ENCODE measurements around the gene IFNAR1.
A peak's percentile ranks its signal among the peaks of the same experiment; 100 is the strongest.
"Not testable (repeated sequence)": the region's sequence is repeated elsewhere in the genome, so short reads cannot be mapped to it uniquely, and the experiment has no call there.

IFNAR1 gene

GRCh38 chr21:33317145-33317544 lies 7.6 kb upstream of the IFNAR1 start:
- Histone ChIP-seq H3K9me3 (replicated peaks; ENCODE audit: insufficient read depth, low read length) (no peaks in the 10 kb centered on the region), H3K4me1 (ENCODE audit: low read length) (peaks cover 17% of the 10 kb centered on the region), H3K27ac (ENCODE audit: low read length) (no peak overlapping the region), H3K9me2 (replicated peaks; ENCODE audit: insufficient read depth, low read length) (no peaks in the 10 kb centered on the region), H3K36me3 (replicated peaks; ENCODE audit: insufficient read depth, low read length) (no peaks in the 10 kb centered on the region), H2AFZ (ENCODE audit: low read length) (no peak overlapping the region), H3K9ac (ENCODE audit: low read length) (no peak overlapping the region), H3K27me3 (replicated peaks; ENCODE audit: insufficient read depth, low read length) (no peaks in the 10 kb centered on the region), H3K4me2 (ENCODE audit: low read depth, low read length) (no peak overlapping the region), H3F3A (ENCODE audit: insufficient read depth, low read length) (peaks cover 4% of the 10 kb centered on the region; the same call in 1 of the 2 replicates), H4K20me1 (ENCODE audit: insufficient read depth, low read length) (no peaks in the 10 kb centered on the region), H3K79me2 (ENCODE audit: low read length) (no peaks in the 10 kb centered on the region), H3K4me3 (ENCODE audit: low read length) (no peak overlapping the region)
- TF ChIP-seq EZH2phosphoT487 (IDR thresholded peaks at IDR 0.05; ENCODE audit: low read length) (no peak), EZH2 (optimal IDR thresholded peaks at IDR 0.05; ENCODE audit: low read depth, low read length) (no peak), CTCF (IDR thresholded peaks at IDR 0.05; ENCODE audit: low read length) (no peak)
- DNase-seq = no peak

GRCh38 chr21:33317786-33318486 lies 6.8 kb upstream of the IFNAR1 start:
- Histone ChIP-seq H3K9me2 (replicated peaks; ENCODE audit: insufficient read depth, low read length) (no peaks in the 10 kb centered on the region), H3K4me3 (ENCODE audit: low read length) (no peak overlapping the region), H3K27me3 (replicated peaks; ENCODE audit: insufficient read depth, low read length) (no peaks in the 10 kb centered on the region), H3K79me2 (ENCODE audit: low read length) (no peaks in the 10 kb centered on the region), H3K9ac (ENCODE audit: low read length) (no peak overlapping the region), H4K20me1 (ENCODE audit: insufficient read depth, low read length) (no peaks in the 10 kb centered on the region), H3K27ac (ENCODE audit: low read length) (no peak overlapping the region), H3K4me1 (ENCODE audit: low read length) (peaks cover 9% of the 10 kb centered on the region), H3K36me3 (replicated peaks; ENCODE audit: insufficient read depth, low read length) (no peaks in the 10 kb centered on the region), H2AFZ (ENCODE audit: low read length) (no peak overlapping the region), H3K9me3 (replicated peaks; ENCODE audit: insufficient read depth, low read length) (no peaks in the 10 kb centered on the region), H3K4me2 (ENCODE audit: low read depth, low read length) (no peak overlapping the region), H3F3A (ENCODE audit: insufficient read depth, low read length) (peaks cover 1% of the 10 kb centered on the region; the same call in 1 of the 2 replicates)
- no peak for DNase-seq
- TF ChIP-seq EZH2phosphoT487 (IDR thresholded peaks at IDR 0.05; ENCODE audit: low read length) (no peak), EZH2 (optimal IDR thresholded peaks at IDR 0.05; ENCODE audit: low read depth, low read length) (no peak), CTCF (IDR thresholded peaks at IDR 0.05; ENCODE audit: low read length) (no peak)

- not testable (repeated sequence) for H3K27ac ChIP-seq (ENCODE audit: low read length); H3K4me3 ChIP-seq (ENCODE audit: low read length); H4K20me1 ChIP-seq (ENCODE audit: insufficient read depth, low read length); DNase-seq; H3K9me3 ChIP-seq (replicated peaks; ENCODE audit: insufficient read depth, low read length); H3K9me2 ChIP-seq (replicated peaks; ENCODE audit: insufficient read depth, low read length); H2AFZ ChIP-seq (ENCODE audit: low read length); H3K27me3 ChIP-seq (replicated peaks; ENCODE audit: insufficient read depth, low read length); H3K4me1 ChIP-seq (ENCODE audit: low read length); H3K4me2 ChIP-seq (ENCODE audit: low read depth, low read length); H3K36me3 ChIP-seq (replicated peaks; ENCODE audit: insufficient read depth, low read length); H3K9ac ChIP-seq (ENCODE audit: low read length)
- Histone ChIP-seq H3F3A (ENCODE audit: insufficient read depth, low read length) (peaks cover 20% of the 10 kb centered on the region), H3K79me2 (ENCODE audit: low read length) (peaks cover 12% of the 10 kb centered on the region)
Measured at GRCh38 chr21:33321005-33321404, 3.8 kb upstream of the IFNAR1 start.

GRCh38 chr21:33323610-33324009 lies 1.2 kb upstream of the IFNAR1 start:
- H3K36me3 ChIP-seq (replicated peaks; ENCODE audit: insufficient read depth, low read length); H3K9me2 ChIP-seq (replicated peaks; ENCODE audit: insufficient read depth, low read length); H3K27ac ChIP-seq (ENCODE audit: low read length); H4K20me1 ChIP-seq (ENCODE audit: insufficient read depth, low read length); DNase-seq; H2AFZ ChIP-seq (ENCODE audit: low read length); H3K27me3 ChIP-seq (replicated peaks; ENCODE audit: insufficient read depth, low read length); H3K9me3 ChIP-seq (replicated peaks; ENCODE audit: insufficient read depth, low read length); H3K9ac ChIP-seq (ENCODE audit: low read length): not testable (repeated sequence)
- H3K4me3 ChIP-seq (ENCODE audit: low read length) = peak overlapping the region; percentile 86
- H3K79me2 ChIP-seq (ENCODE audit: low read length) = peaks cover 38% of the 10 kb centered on the region
- peaks cover 21% of the 10 kb centered on the region for H3F3A ChIP-seq (ENCODE audit: insufficient read depth, low read length)
- peak overlapping the region; percentile 78 for H3K4me2 ChIP-seq (ENCODE audit: low read depth, low read length)
- peaks cover 24% of the 10 kb centered on the region for H3K4me1 ChIP-seq (ENCODE audit: low read length)
